Endodermal cell (in vitro differentiated cells): ENCODE measurements around the gene GTSF1L. TPM values are rescaled to one million over a fixed set of nuclear protein-coding genes. Genes with fewer than 3 reads are reported as not detected.

Source experiments
- DNase-seq: peaks from one replicate; pipeline ENCODE4 v3.0.0-alpha.2; 2017
- H3K27ac ChIP-seq: 2 replicates; pipeline ENCODE4 v1.5.1; 2013; ENCODE audit warnings: mild to moderate bottlenecking, low read depth, low read length, moderate library complexity
- H3K27me3 ChIP-seq: 2 replicates; pipeline ENCODE4 v1.6.1; 2013; ENCODE audit warnings: mild to moderate bottlenecking, low read length, moderate library complexity; ENCODE audit not compliant: insufficient read depth, control insufficient read depth, poor library complexity, severe bottlenecking
- H3K36me3 ChIP-seq: 2 replicates; pipeline ENCODE4 v1.7.0; 2013; ENCODE audit warnings: mild to moderate bottlenecking, low read length, moderate library complexity; ENCODE audit not compliant: control insufficient read depth, insufficient read depth
- H3K4me1 ChIP-seq: one replicate; pipeline ENCODE4 v1.7.0; 2013; ENCODE audit warnings: low read length; ENCODE audit not compliant: control insufficient read depth, insufficient read depth
- H3K4me3 ChIP-seq: 2 replicates; pipeline ENCODE4 v1.5.1; 2013; ENCODE audit warnings: mild to moderate bottlenecking, low read length, moderate library complexity
- H3K9ac ChIP-seq: 2 replicates; pipeline ENCODE4 v1.6.1; 2013; ENCODE audit warnings: mild to moderate bottlenecking, low read length, moderate library complexity; ENCODE audit not compliant: poor library complexity, severe bottlenecking; ENCODE audit errors: extremely low read depth
- H3K9me3 ChIP-seq: 2 replicates; pipeline ENCODE4 v1.6.1; 2013; ENCODE audit warnings: mild to moderate bottlenecking, low read length, moderate library complexity; ENCODE audit not compliant: control insufficient read depth
- H3K27ac Mint-ChIP-seq: 2 replicates; pipeline ENCODE4 v1.8.0; 2020; ENCODE audit warnings: mixed read lengths
- H3K27me3 Mint-ChIP-seq: 2 replicates; pipeline ENCODE4 v1.8.0; 2021; ENCODE audit warnings: mild to moderate bottlenecking, mixed read lengths; ENCODE audit not compliant: insufficient read depth
- H3K36me3 Mint-ChIP-seq: 2 replicates; pipeline ENCODE4 v1.8.0; 2020; ENCODE audit warnings: low read depth, mixed read lengths
- H3K4me1 Mint-ChIP-seq: 2 replicates; pipeline ENCODE4 v1.8.0; 2020; ENCODE audit warnings: mixed read lengths
- H3K4me3 Mint-ChIP-seq: 2 replicates; pipeline ENCODE4 v1.8.0; 2020; ENCODE audit warnings: mild to moderate bottlenecking, moderate library complexity, mixed read lengths
- H3K9me3 Mint-ChIP-seq: 2 replicates; pipeline ENCODE4 v1.8.0; 2020; ENCODE audit warnings: mild to moderate bottlenecking, mixed read lengths
- CTCF ChIP-seq: fragments of 200-600 bp; sonication (generic); conservative IDR thresholded peaks from 2 replicates; pipeline ENCODE4 v1.5.0; 2021; ENCODE audit warnings: antibody characterized with exemption, mild to moderate bottlenecking
- WGBS, 2 experiments: methylation state at CpG; one replicate each; pipeline versions ENCODE4 v1.1.5 to v1.1.7; 2013; ENCODE audit warnings: missing lambda C conversion rate in 2 of 2, mixed read lengths in 1 of 2; ENCODE audit not compliant: insufficient coverage in 1 of 2, insufficient read length in 1 of 2; 5-methylcytosine and 5-hydroxymethylcytosine counted together
- total RNA-seq, 2 donors: library from RNA; stranded (reverse); fragmentation: NEBNext Ultra II Directional in 1 of 2; extraction: Animal tissue kit (Norgen Biotek cat#: 25700) in 1 of 2; gene quantifications; 2 replicates in 1 of 2; 3 replicates in 1 of 2; pipeline ENCODE4 v1.2.1, GENCODE V29; 2021

Gene GTSF1L
- total RNA-seq, 2 donors from 2014 or later = not detected

- H3K4me3 ChIP-seq = no peak overlapping the region
- H3K27me3 ChIP-seq = no peaks in the 10 kb centered on the region
- WGBS, 2 experiments = 90 to 92% methylated on average over 2 to 3 of the region's 3 CpGs
- Mint-ChIP-seq H3K27me3 (peaks cover 8% of the 10 kb centered on the region), H3K9me3 (no peaks in the 10 kb centered on the region), H3K27ac (no peak overlapping the region), H3K4me1 (peaks cover 10% of the 10 kb centered on the region), H3K4me3 (no peak overlapping the region), H3K36me3 (no peaks in the 10 kb centered on the region)
- no peaks in the 10 kb centered on the region for H3K4me1 ChIP-seq
- no peak for TF ChIP-seq CTCF
- DNase-seq = no peak
- H3K9me3 ChIP-seq = no peaks in the 10 kb centered on the region
- H3K36me3 ChIP-seq = no peaks in the 10 kb centered on the region
- H3K9ac ChIP-seq = no peak overlapping the region
- H3K27ac ChIP-seq = no peak overlapping the region
These were observed 43.5 kb upstream of the GTSF1L start for GRCh38 chr20:43770342-43770741.

- Histone ChIP-seq H3K4me3 (no peak overlapping the region), H3K27ac (no peak overlapping the region), H3K27me3 (no peaks in the 10 kb centered on the region), H3K36me3 (no peaks in the 10 kb centered on the region), H3K9ac (no peak overlapping the region), H3K4me1 (no peaks in the 10 kb centered on the region), H3K9me3 (no peaks in the 10 kb centered on the region)
- Mint-ChIP-seq H3K4me3 (no peak overlapping the region), H3K27ac (no peak overlapping the region), H3K36me3 (no peaks in the 10 kb centered on the region), H3K4me1 (peaks cover 11% of the 10 kb centered on the region), H3K9me3 (no peaks in the 10 kb centered on the region), H3K27me3 (no peaks in the 10 kb centered on the region)
- WGBS, 2 experiments = 69 to 80% methylated on average over 3 to 5 of the region's 5 CpGs
- no peak for TF ChIP-seq CTCF
- no peak for DNase-seq
These were observed 41.1 kb upstream of the GTSF1L start for GRCh38 chr20:43767686-43768474.

GRCh38 chr20:43766917-43767316 lies 40.1 kb upstream of the GTSF1L start:
- TF ChIP-seq CTCF = no peak
- Histone ChIP-seq H3K27ac (no peak overlapping the region), H3K9me3 (no peaks in the 10 kb centered on the region), H3K4me1 (no peaks in the 10 kb centered on the region), H3K9ac (no peak overlapping the region), H3K4me3 (no peak overlapping the region), H3K36me3 (no peaks in the 10 kb centered on the region), H3K27me3 (no peaks in the 10 kb centered on the region)
- Mint-ChIP-seq H3K4me3 (no peak overlapping the region), H3K9me3 (no peaks in the 10 kb centered on the region), H3K36me3 (no peaks in the 10 kb centered on the region), H3K27ac (no peak overlapping the region), H3K27me3 (no peaks in the 10 kb centered on the region), H3K4me1 (peaks cover 11% of the 10 kb centered on the region)
- 89 to 93% methylated on average over 7 to 9 of the region's 9 CpGs for WGBS, 2 experiments
- no peak for DNase-seq
